Adrenal gland (tissue), 12 donors: ENCODE results near the gene DRAM1. TPM values are rescaled to one million over a fixed set of nuclear protein-coding genes. Genes with fewer than 3 reads are reported as not detected.

Source experiments
- DNase-seq, 7 donors: peaks; one replicate each; pipeline ENCODE4 v3.0.0-alpha.2; 2019 to 2020
- H3K27ac ChIP-seq, 5 donors: fragments of 200-600 bp; sonication (generic) in 4 of 5; 1 replicate in 3 of 5; 2 replicates in 2 of 5; pipeline versions ENCODE4 v1.5.1 to v1.8.0; 2016 to 2020; ENCODE audit warnings: mild to moderate bottlenecking in 1 of 5
- H3K27me3 ChIP-seq: fragments of 200-600 bp; 2 replicates; pipeline ENCODE4 v1.8.0; 2021
- H3K36me3 ChIP-seq, 2 donors: fragments of 200-600 bp; replicated peaks in 1 of 2; 1 replicate in 1 of 2; 2 replicates in 1 of 2; pipeline versions ENCODE4 v1.5.1 to v1.8.0; 2018 to 2022
- H3K4me1 ChIP-seq, 2 donors: fragments of 200-600 bp; replicated peaks in 1 of 2; 1 replicate in 1 of 2; 2 replicates in 1 of 2; pipeline versions ENCODE4 v1.5.1 to v1.8.0; 2018 to 2021
- H3K4me3 ChIP-seq, 4 donors: fragments of 200-600 bp; sonication (generic) in 3 of 4; one replicate each; pipeline ENCODE4 v1.5.1; 2016 to 2018
- H3K9me3 ChIP-seq, 3 donors: fragments of 200-600 bp; sonication (generic) in 1 of 3; replicated peaks in 1 of 3; 1 replicate in 2 of 3; 2 replicates in 1 of 3; pipeline versions ENCODE4 v1.5.1 to v1.8.0; 2016 to 2021
- CTCF ChIP-seq, 6 experiments: fragments of 450-650 bp in 4 of 6; fragments of 200-600 bp in 2 of 6; sonication (generic) in 1 of 6; IDR thresholded peaks; 1 replicate in 5 of 6; 2 replicates in 1 of 6; pipeline versions ENCODE4 v1.5.1 to v1.8.0; 2016 to 2021; ENCODE audit warnings: antibody characterized with exemption in 6 of 6, mild to moderate bottlenecking in 2 of 6, moderate library complexity in 1 of 6
- POLR2A ChIP-seq, 2 donors: fragments of 450-650 bp; IDR thresholded peaks; one replicate each; pipeline ENCODE4 v1.6.1; 2017; ENCODE audit warnings: antibody characterized with exemption in 2 of 2, mild to moderate bottlenecking in 2 of 2, moderate library complexity in 1 of 2
- WGBS, 4 donors: extraction: QIAGEN DNeasy Blood & Tissue Kit in 2 of 4; methylation state at CpG; one replicate each; pipeline versions ENCODE4 v1.1.5 to v1.1.7; 2013 to 2017; 5-methylcytosine and 5-hydroxymethylcytosine counted together
- intact Hi-C, 2 donors: fragments of 100-400 bp; cut with DNase I; formaldehyde crosslinking; loops; one replicate each; pipeline versions ENCODE4 v1.14.1 to v1.15.0; 2022 to 2023
- polyA plus RNA-seq, 3 donors: library from polyadenylated mRNA; stranded (reverse); fragments of 200-250 nt in 2 of 3; fragments of 350-450 nt in 1 of 3; fragmentation: Illumina TruSeq in 1 of 3; extraction: RNeasy Lipid Tissue Mini Kit (QIAGEN cat#74804) in 1 of 3; gene quantifications; one replicate each; pipeline ENCODE4 v1.2.3, GENCODE V29; 2013 to 2014
- total RNA-seq, 9 donors: library from RNA; depleted of rRNA in 4 of 9; stranded (reverse); fragments of >200 nt in 4 of 9; fragments of 120-200 nt in 1 of 9; fragmentation: NEBNext Ultra II Directional in 1 of 9; extraction: Animal tissue kit (Norgen Biotek cat#: 25700) in 1 of 9; gene quantifications; one replicate each; pipeline versions ENCODE4 v1.1.0 to v1.2.4, GENCODE V29; 2013 to 2023
- donor health status: healthy with polysubstance abuse.
- donor health status: Bipolar disorder and iron deficiency.
- donor health status: DM: yes; HTN: yes; CAD: no.
- donor health status: DM: no; HTN: no; CAD: no.
- donor health status: DM: no; HTN: no; CAD: no.
- donor health status: DM: yes; HTN: yes; CAD: no.

Gene DRAM1
- total and polyA plus RNA-seq, 12 donors = 4.3 to 46.4 (median 29.0) TPM

GRCh38 chr12:101948365-101948764 is 71.0 kb downstream of the DRAM1 start:
- WGBS, 4 donors = 73 to 100% (median 95%) methylated on average over 1 to 3 of the region's 3 CpGs
- Histone ChIP-seq H3K27me3 (no peaks in the 10 kb centered on the region), H3K36me3 (no peaks in the 10 kb centered on the region), H3K27ac (no peak overlapping the region), H3K4me1 (no peaks in the 10 kb centered on the region), H3K4me3 (no peak overlapping the region), H3K9me3 (no peaks in the 10 kb centered on the region)
- intact Hi-C loops = no loop called here
- DNase-seq = no peak
- TF ChIP-seq POLR2A (IDR thresholded peaks at IDR 0.05) (no peak), CTCF (IDR thresholded peaks at IDR 0.05) (no peak)

- Histone ChIP-seq H3K4me3 (no peak overlapping the region), H3K27me3 (no peaks in the 10 kb centered on the region), H3K4me1 (no peaks in the 10 kb centered on the region), H3K9me3 (no peaks in the 10 kb centered on the region), H3K27ac (no peak overlapping the region), H3K36me3 (no peaks in the 10 kb centered on the region)
- WGBS, 4 donors = 77 to 90% (median 87%) methylated on average over 6 of the region's 6 CpGs
- intact Hi-C loops = no loop called here
- TF ChIP-seq CTCF (IDR thresholded peaks at IDR 0.05) = no peak
- no peak for TF ChIP-seq POLR2A (IDR thresholded peaks at IDR 0.05)
- DNase-seq = no peak
Observed at GRCh38 chr12:101951002-101951670, 73.8 kb downstream of the DRAM1 start.

GRCh38 chr12:101954113-101954512 is 76.7 kb downstream of the DRAM1 start:
- no peaks in the 10 kb centered on the region for H3K9me3 ChIP-seq
- WGBS, 4 donors = 88 to 98% (median 94%) methylated on average over 1 of the region's 1 CpG
- no peaks in the 10 kb centered on the region for H3K36me3 ChIP-seq
- no peaks in the 10 kb centered on the region for H3K4me1 ChIP-seq
- TF ChIP-seq CTCF (IDR thresholded peaks at IDR 0.05) (no peak), POLR2A (IDR thresholded peaks at IDR 0.05) (no peak)
- no peak overlapping the region for H3K27ac ChIP-seq
- H3K27me3 ChIP-seq = no peaks in the 10 kb centered on the region
- H3K4me3 ChIP-seq = no peak overlapping the region
- no peak for DNase-seq
- intact Hi-C loops = no loop called here

- no peaks in the 10 kb centered on the region for H3K27me3 ChIP-seq
- intact Hi-C loops = no loop called here
- WGBS, 4 donors = 22 to 88% (median 75%) methylated on average over 1 of the region's 1 CpG
Observed at GRCh38 chr12:101954676-101955075, 77.3 kb downstream of the DRAM1 start.

More at GRCh38 chr12:101954676-101955075, 77.3 kb downstream of the DRAM1 start:
- no peak for DNase-seq
- Histone ChIP-seq H3K4me1 (no peaks in the 10 kb centered on the region), H3K4me3 (no peak overlapping the region), H3K36me3 (no peaks in the 10 kb centered on the region), H3K27ac (no peak overlapping the region), H3K9me3 (no peaks in the 10 kb centered on the region)
- no peak for TF ChIP-seq CTCF (IDR thresholded peaks at IDR 0.05)
- TF ChIP-seq POLR2A (IDR thresholded peaks at IDR 0.05) = no peak
